ENCODE measurements around the gene BCAR3.

The BCAR3 gene

GRCh38 chr1:93631626-93632365, 49.8 kb downstream of the BCAR3 start:
- no peak overlapping the region for H3K4me3 Mint-ChIP-seq
- no peaks in the 10 kb centered on the region for H3K27me3 Mint-ChIP-seq
- H3K4me1 Mint-ChIP-seq: no peaks in the 10 kb centered on the region
- H3K27ac Mint-ChIP-seq (ENCODE audit: low read depth): no peak overlapping the region
- DNase-seq (ENCODE audit: low spot score in 2 of 2): no peak
- H3K36me3 Mint-ChIP-seq (ENCODE audit: insufficient read depth): peaks cover 2% of the 10 kb centered on the region
- no peak for ATAC-seq (replicated peaks; ENCODE audit: extremely low read depth, poor library complexity, severe bottlenecking)
- H3K9me3 Mint-ChIP-seq: no peaks in the 10 kb centered on the region

GRCh38 chr1:93630168-93630567, 51.5 kb downstream of the BCAR3 start:
- ATAC-seq (replicated peaks; ENCODE audit: extremely low read depth, poor library complexity, severe bottlenecking) (no peak), DNase-seq (ENCODE audit: low spot score in 2 of 2) (no peak)
- Mint-ChIP-seq H3K27ac (ENCODE audit: low read depth) (no peak overlapping the region), H3K27me3 (no peaks in the 10 kb centered on the region), H3K4me3 (no peak overlapping the region), H3K9me3 (no peaks in the 10 kb centered on the region), H3K36me3 (ENCODE audit: insufficient read depth) (peaks cover 2% of the 10 kb centered on the region), H3K4me1 (no peaks in the 10 kb centered on the region)

- peak; percentile 52 for ATAC-seq (replicated peaks; ENCODE audit: extremely low read depth, poor library complexity, severe bottlenecking)
- Mint-ChIP-seq H3K4me3 (no peak overlapping the region), H3K9me3 (no peaks in the 10 kb centered on the region), H3K4me1 (no peaks in the 10 kb centered on the region), H3K36me3 (ENCODE audit: insufficient read depth) (peaks cover 2% of the 10 kb centered on the region), H3K27ac (ENCODE audit: low read depth) (no peak overlapping the region), H3K27me3 (no peaks in the 10 kb centered on the region)
- DNase-seq (ENCODE audit: low spot score in 2 of 2): peak in 1 of 2 donors; percentile 40
Measured at GRCh38 chr1:93629101-93630059, 52.3 kb downstream of the BCAR3 start.

- H3K4me1 Mint-ChIP-seq: no peaks in the 10 kb centered on the region
- H3K4me3 Mint-ChIP-seq: no peak overlapping the region
- H3K9me3 Mint-ChIP-seq: no peaks in the 10 kb centered on the region
- ATAC-seq (replicated peaks; ENCODE audit: extremely low read depth, poor library complexity, severe bottlenecking) (no peak), DNase-seq (ENCODE audit: low spot score in 2 of 2) (no peak)
- no peaks in the 10 kb centered on the region for H3K27me3 Mint-ChIP-seq
- no peak overlapping the region for H3K27ac Mint-ChIP-seq (ENCODE audit: low read depth)
- H3K36me3 Mint-ChIP-seq (ENCODE audit: insufficient read depth): peaks cover 2% of the 10 kb centered on the region
Measured at GRCh38 chr1:93628681-93629080, 53.0 kb downstream of the BCAR3 start.

GRCh38 chr1:93625582-93626327, 55.9 kb downstream of the BCAR3 start:
- ATAC-seq (replicated peaks; ENCODE audit: extremely low read depth, poor library complexity, severe bottlenecking) (no peak), DNase-seq (ENCODE audit: low spot score in 2 of 2) (no peak)
- no peaks in the 10 kb centered on the region for H3K9me3 Mint-ChIP-seq
- H3K4me3 Mint-ChIP-seq: no peak overlapping the region
- H3K27ac Mint-ChIP-seq (ENCODE audit: low read depth): no peak overlapping the region
- H3K4me1 Mint-ChIP-seq: no peaks in the 10 kb centered on the region
- no peaks in the 10 kb centered on the region for H3K27me3 Mint-ChIP-seq
- peaks cover 2% of the 10 kb centered on the region for H3K36me3 Mint-ChIP-seq (ENCODE audit: insufficient read depth)

- Mint-ChIP-seq H3K27me3 (no peaks in the 10 kb centered on the region), H3K27ac (ENCODE audit: low read depth) (no peak overlapping the region), H3K4me1 (no peaks in the 10 kb centered on the region), H3K4me3 (no peak overlapping the region), H3K9me3 (no peaks in the 10 kb centered on the region), H3K36me3 (ENCODE audit: insufficient read depth) (peaks cover 2% of the 10 kb centered on the region)
- DNase-seq (ENCODE audit: low spot score in 2 of 2) (no peak), ATAC-seq (replicated peaks; ENCODE audit: extremely low read depth, poor library complexity, severe bottlenecking) (no peak)
Measured at GRCh38 chr1:93623875-93624274, 57.8 kb downstream of the BCAR3 start.

GRCh38 chr1:93623436-93623835, 58.2 kb downstream of the BCAR3 start:
- Mint-ChIP-seq H3K4me3 (no peak overlapping the region), H3K27ac (ENCODE audit: low read depth) (no peak overlapping the region), H3K36me3 (ENCODE audit: insufficient read depth) (peaks cover 2% of the 10 kb centered on the region), H3K9me3 (no peaks in the 10 kb centered on the region), H3K27me3 (no peaks in the 10 kb centered on the region), H3K4me1 (no peaks in the 10 kb centered on the region)
- DNase-seq (ENCODE audit: low spot score in 2 of 2): no peak
- ATAC-seq (replicated peaks; ENCODE audit: extremely low read depth, poor library complexity, severe bottlenecking): no peak

GRCh38 chr1:93621246-93621645, 60.4 kb downstream of the BCAR3 start:
- DNase-seq (ENCODE audit: low spot score in 2 of 2) (no peak), ATAC-seq (replicated peaks; ENCODE audit: extremely low read depth, poor library complexity, severe bottlenecking) (no peak)
- H3K9me3 Mint-ChIP-seq: no peaks in the 10 kb centered on the region
- H3K27me3 Mint-ChIP-seq: no peaks in the 10 kb centered on the region
- no peak overlapping the region for H3K27ac Mint-ChIP-seq (ENCODE audit: low read depth)
- H3K4me3 Mint-ChIP-seq: no peak overlapping the region
- H3K4me1 Mint-ChIP-seq: peaks cover 4% of the 10 kb centered on the region
- no peaks in the 10 kb centered on the region for H3K36me3 Mint-ChIP-seq (ENCODE audit: insufficient read depth)

- Mint-ChIP-seq H3K36me3 (ENCODE audit: insufficient read depth) (no peaks in the 10 kb centered on the region), H3K9me3 (no peaks in the 10 kb centered on the region), H3K4me1 (peaks cover 8% of the 10 kb centered on the region), H3K4me3 (no peak overlapping the region), H3K27me3 (no peaks in the 10 kb centered on the region), H3K27ac (ENCODE audit: low read depth) (no peak overlapping the region)
- ATAC-seq (replicated peaks; ENCODE audit: extremely low read depth, poor library complexity, severe bottlenecking): no peak
- no peak for DNase-seq (ENCODE audit: low spot score in 2 of 2)
Measured at GRCh38 chr1:93620841-93621210, 60.8 kb downstream of the BCAR3 start.

GRCh38 chr1:93620172-93620840, 61.3 kb downstream of the BCAR3 start:
- Mint-ChIP-seq H3K4me1 (peaks cover 13% of the 10 kb centered on the region), H3K27me3 (no peaks in the 10 kb centered on the region), H3K4me3 (no peak overlapping the region), H3K27ac (ENCODE audit: low read depth) (no peak overlapping the region), H3K9me3 (no peaks in the 10 kb centered on the region), H3K36me3 (ENCODE audit: insufficient read depth) (peaks cover 2% of the 10 kb centered on the region)
- ATAC-seq (replicated peaks; ENCODE audit: extremely low read depth, poor library complexity, severe bottlenecking) (no peak), DNase-seq (ENCODE audit: low spot score in 2 of 2) (no peak)

- no peaks in the 10 kb centered on the region for H3K9me3 Mint-ChIP-seq
- no peak for DNase-seq (ENCODE audit: low spot score in 2 of 2)
Measured at GRCh38 chr1:93619507-93620171, 62.0 kb downstream of the BCAR3 start.

More at GRCh38 chr1:93619507-93620171, 62.0 kb downstream of the BCAR3 start:
- H3K36me3 Mint-ChIP-seq (ENCODE audit: insufficient read depth): peaks cover 2% of the 10 kb centered on the region
- no peak for ATAC-seq (replicated peaks; ENCODE audit: extremely low read depth, poor library complexity, severe bottlenecking)
- H3K27me3 Mint-ChIP-seq: no peaks in the 10 kb centered on the region
- no peak overlapping the region for H3K27ac Mint-ChIP-seq (ENCODE audit: low read depth)
- H3K4me1 Mint-ChIP-seq: peaks cover 19% of the 10 kb centered on the region
- H3K4me3 Mint-ChIP-seq: no peak overlapping the region
